PC-3 (cell line): ENCODE data around the gene CDC16.

Source experiments
- EZH2 ChIP-seq: fragments of 300-600 bp; sonication (generic); IDR thresholded peaks from one replicate; pipeline ENCODE4 v1.6.1; 2017; ENCODE audit warnings: antibody characterized with exemption, mild to moderate bottlenecking, low read length; ENCODE audit not compliant: unreplicated experiment
- EZH2phosphoT487 ChIP-seq: fragments of 300-600 bp; sonication (generic); IDR thresholded peaks from 2 replicates; pipeline ENCODE4 v1.6.1; 2018; ENCODE audit warnings: mild to moderate bottlenecking, antibody characterized with exemption, low read length, borderline replicate concordance
- TF ChIP-seq, protein P1 (sequence below): fragments of 300-600 bp; sonication (generic); conservative IDR thresholded peaks from 2 replicates; pipeline ENCODE4 v1.5.1; 2017; ENCODE audit warnings: antibody characterized with exemption, low read depth, mild to moderate bottlenecking, low read length

DNA sequence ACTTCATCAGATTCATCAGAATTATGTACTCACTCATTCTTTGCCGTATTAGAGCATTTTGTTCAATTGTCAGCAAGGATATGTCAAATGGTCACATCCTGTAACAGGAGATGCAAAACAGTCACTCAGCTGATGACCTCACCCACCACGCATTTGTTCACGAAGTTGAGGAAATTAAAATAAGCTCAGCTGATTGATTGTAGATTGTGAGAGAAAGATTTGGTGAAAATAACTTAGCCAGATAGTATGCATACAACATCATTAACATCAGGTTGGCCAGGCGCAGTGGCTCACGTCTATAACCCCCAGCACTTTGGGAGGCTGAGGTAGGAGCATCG, 22.6 kb upstream of the CDC16 start:
- TF ChIP-seq, protein P1, sequence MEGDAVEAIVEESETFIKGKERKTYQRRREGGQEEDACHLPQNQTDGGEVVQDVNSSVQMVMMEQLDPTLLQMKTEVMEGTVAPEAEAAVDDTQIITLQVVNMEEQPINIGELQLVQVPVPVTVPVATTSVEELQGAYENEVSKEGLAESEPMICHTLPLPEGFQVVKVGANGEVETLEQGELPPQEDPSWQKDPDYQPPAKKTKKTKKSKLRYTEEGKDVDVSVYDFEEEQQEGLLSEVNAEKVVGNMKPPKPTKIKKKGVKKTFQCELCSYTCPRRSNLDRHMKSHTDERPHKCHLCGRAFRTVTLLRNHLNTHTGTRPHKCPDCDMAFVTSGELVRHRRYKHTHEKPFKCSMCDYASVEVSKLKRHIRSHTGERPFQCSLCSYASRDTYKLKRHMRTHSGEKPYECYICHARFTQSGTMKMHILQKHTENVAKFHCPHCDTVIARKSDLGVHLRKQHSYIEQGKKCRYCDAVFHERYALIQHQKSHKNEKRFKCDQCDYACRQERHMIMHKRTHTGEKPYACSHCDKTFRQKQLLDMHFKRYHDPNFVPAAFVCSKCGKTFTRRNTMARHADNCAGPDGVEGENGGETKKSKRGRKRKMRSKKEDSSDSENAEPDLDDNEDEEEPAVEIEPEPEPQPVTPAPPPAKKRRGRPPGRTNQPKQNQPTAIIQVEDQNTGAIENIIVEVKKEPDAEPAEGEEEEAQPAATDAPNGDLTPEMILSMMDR: no peak
- no peak for TF ChIP-seq EZH2
- no peak for TF ChIP-seq EZH2phosphoT487
